Smooth muscle cell of the brain vasculature (primary cell): ENCODE measurements around the gene C2orf74.

Experiments used
- DNase-seq: peaks from one replicate; pipeline ENCODE4 v3.0.0-alpha.2; 2012; ENCODE audit warnings: low read depth, low spot score

The C2orf74 gene

GRCh38 chr2:61214171-61214570, 52.2 kb downstream of the C2orf74 start:
- DNase-seq = no peak
